K562 (cell line): Measurements from ENCODE around the gene SNX1. TPM values are rescaled to one million over a fixed set of nuclear protein-coding genes. Genes with fewer than 3 reads are reported as not detected.

Experiments used
- ATAC-seq: fragments of 200-7000 bp; cut with Tn5 transposase; 3 replicates; pipeline ENCODE4 v1.9.1; 2020; ENCODE audit warnings: moderate library complexity
- BruUV-seq: library from RNA; stranded (reverse); fragments of 400-500 nt; replicated peaks from 2 replicates; lab custom pipeline; 2021; lab: Mats Ljungman, UMichigan
- CTCF ChIA-PET: fragments of 300-600 bp; formaldehyde crosslinking; extraction: SDS; loops from one replicate; lab custom pipeline; 2021; ENCODE audit warnings: low intra/inter-chr PET ratio; lab: Yijun Ruan, JAX
- POLR2A ChIA-PET: fragments of 300-600, 350-650 bp; sonication (Branson Sonifier 250); formaldehyde crosslinking; extraction: SDS; loops from one replicate; lab custom pipeline; 2021; ENCODE audit warnings: antibody characterized with exemption, inconsistent platforms; lab: Yijun Ruan, JAX
- DNase-seq, 4 experiments: peaks; one replicate each; pipeline versions ENCODE4 v3.0.0 to v3.0.0-alpha.2; 2011 to 2018; ENCODE audit warnings: low spot score in 3 of 4, mixed read lengths in 3 of 4; ENCODE audit errors: extremely low read depth in 1 of 4
- FAIRE-seq: peaks from 2 replicates; lab custom pipeline; 2011; peaks lifted over from hg19 to GRCh38; lab: Jason Lieb, UNC
- H2AFZ ChIP-seq: 2 replicates; pipeline ENCODE4 v1.6.0; 2011; ENCODE audit warnings: low read depth, low read length, control low read depth, inconsistent platforms
- H3K27ac ChIP-seq: fragments of 200-600 bp; 3 replicates; pipeline ENCODE4 v1.8.0; 2011; ENCODE audit warnings: low read depth, mild to moderate bottlenecking, control low read depth, inconsistent platforms, low read length, moderate library complexity, mixed read lengths; ENCODE audit errors: extremely low read depth
- H3K27me3 ChIP-seq, 2 experiments: fragments of 300-600 bp in 1 of 2; 2 replicates in 1 of 2; 3 replicates in 1 of 2; pipeline versions ENCODE4 v1.6.0 to v1.8.0; 2011; ENCODE audit warnings: inconsistent platforms in 2 of 2, low read length in 2 of 2, mild to moderate bottlenecking in 1 of 2, mixed read lengths in 1 of 2, moderate library complexity in 1 of 2; ENCODE audit not compliant: control insufficient read depth in 2 of 2, insufficient read depth in 2 of 2
- H3K36me3 ChIP-seq: fragments of 300-600 bp; 3 replicates; pipeline ENCODE4 v1.8.0; 2011; ENCODE audit warnings: mild to moderate bottlenecking, low read length, inconsistent platforms; ENCODE audit not compliant: control insufficient read depth, insufficient read depth
- H3K4me1 ChIP-seq, 2 experiments: fragments of 200-600 bp in 1 of 2; replicated peaks in 1 of 2; 2 replicates in 1 of 2; 3 replicates in 1 of 2; pipeline versions ENCODE4 v1.5.1 to v1.8.0; 2011; ENCODE audit warnings: inconsistent platforms in 2 of 2, low read length in 2 of 2, mild to moderate bottlenecking in 1 of 2, mixed read lengths in 1 of 2, moderate library complexity in 1 of 2; ENCODE audit not compliant: control insufficient read depth in 2 of 2, insufficient read depth in 2 of 2
- H3K4me2 ChIP-seq: 2 replicates; pipeline ENCODE4 v1.6.1; 2011; ENCODE audit warnings: low read length, control low read depth, inconsistent platforms, mixed read lengths; ENCODE audit not compliant: insufficient read depth
- H3K4me3 ChIP-seq: fragments of 200-600 bp; sonication (generic), shearing (Covaris generic); 2 replicates; pipeline ENCODE4 v1.5.1; 2016; ENCODE audit warnings: control low read depth, inconsistent platforms
- H3K79me2 ChIP-seq: fragments of 200-600 bp; 3 replicates; pipeline ENCODE4 v1.8.0; 2011; ENCODE audit warnings: low read length, inconsistent platforms; ENCODE audit not compliant: control insufficient read depth, insufficient read depth
- H3K9ac ChIP-seq, 2 experiments: 2 replicates each; pipeline versions ENCODE4 v1.6.0 to v1.6.1; 2011; ENCODE audit warnings: low read depth in 2 of 2, low read length in 2 of 2, control low read depth in 1 of 2, inconsistent platforms in 1 of 2, mild to moderate bottlenecking in 1 of 2, mixed read lengths in 1 of 2; ENCODE audit not compliant: insufficient read depth in 1 of 2
- H3K9me1 ChIP-seq: one replicate; pipeline ENCODE4 v1.6.0; 2011; ENCODE audit warnings: inconsistent platforms, mild to moderate bottlenecking, low read length, moderate library complexity; ENCODE audit not compliant: control insufficient read depth, insufficient read depth
- H3K9me3 ChIP-seq: replicated peaks from 2 replicates; pipeline ENCODE4 v1.5.1; 2011; ENCODE audit warnings: low read depth, low read length, inconsistent platforms; ENCODE audit not compliant: control insufficient read depth, insufficient read depth
- H4K20me1 ChIP-seq: replicated peaks from 2 replicates; pipeline ENCODE4 v1.6.1; 2011; ENCODE audit warnings: low read length, inconsistent platforms, mixed read lengths; ENCODE audit not compliant: control insufficient read depth, insufficient read depth
- CBFB ChIP-seq: sonication (generic); formaldehyde crosslinking; IDR thresholded peaks from 2 replicates; pipeline ENCODE4 v1.4.0; 2020; ENCODE audit warnings: mild to moderate bottlenecking, missing genetic modification reagents
- PHF20 ChIP-seq: fragments of 450-650 bp; IDR thresholded peaks from 2 replicates; pipeline ENCODE4 v1.6.1; 2018; ENCODE audit not compliant: partially characterized antibody
- PHTF2 ChIP-seq: fragments of 250-450 bp; sonication (Bioruptor Pico); IDR thresholded peaks from 2 replicates; pipeline ENCODE4 v1.5.0; 2021; ENCODE audit warnings: mild to moderate bottlenecking
- PTTG1 ChIP-seq: fragments of 450-650 bp; IDR thresholded peaks from 2 replicates; pipeline ENCODE4 v1.6.1; 2016; ENCODE audit warnings: low read depth, mild to moderate bottlenecking, missing genetic modification characterization, missing compliant biosample characterization
- RBM17 ChIP-seq: fragments of 200-400 bp; formaldehyde crosslinking; IDR thresholded peaks from 2 replicates; pipeline ENCODE4 v1.6.1; 2017; ENCODE audit warnings: low read depth, mild to moderate bottlenecking, low read length, borderline replicate concordance
- TCF3 ChIP-seq: sonication (generic); formaldehyde crosslinking; IDR thresholded peaks from 2 replicates; pipeline ENCODE4 v1.4.0; 2020; ENCODE audit warnings: mild to moderate bottlenecking, missing genetic modification reagents
- ZBTB8A ChIP-seq: fragments of 450-650 bp; IDR thresholded peaks from 2 replicates; pipeline ENCODE4 v1.6.1; 2018; ENCODE audit warnings: mild to moderate bottlenecking, moderate library complexity; ENCODE audit not compliant: partially characterized antibody
- ZFPM2 ChIP-seq: fragments of 250-450 bp; sonication (Bioruptor Pico); IDR thresholded peaks from 2 replicates; pipeline ENCODE4 v1.5.1; 2022; ENCODE audit warnings: mild to moderate bottlenecking
- ZKSCAN8 ChIP-seq: fragments of 200-800 bp; sonication (Bioruptor generic); IDR thresholded peaks from 2 replicates; pipeline ENCODE4 v1.6.1; 2016; ENCODE audit warnings: missing genetic modification characterization, missing compliant biosample characterization
- ZSCAN29 ChIP-seq: fragments of 450-650 bp; IDR thresholded peaks from 2 replicates; pipeline ENCODE4 v1.6.1; 2017
- WGBS: fragments of 100-300 bp; shearing (Covaris generic); methylation state at CpG from one replicate; pipeline ENCODE4 v1.1.6; 2016; ENCODE audit warnings: low coverage, mixed read lengths; ENCODE audit not compliant: insufficient coverage; ENCODE audit errors: missing lambda C conversion rate; 5-methylcytosine and 5-hydroxymethylcytosine counted together
- in situ Hi-C: fragments of 300-500 bp; cut with MboI; formaldehyde crosslinking; loops from 4 replicates; pipeline ENCODE4 v1.15.0; 2018; ENCODE audit warnings: inconsistent platforms, mixed read lengths
- intact Hi-C: fragments of 100-400 bp; cut with micrococcal nuclease; formaldehyde crosslinking; loops from 2 replicates; pipeline ENCODE4 v1.14.2; 2022
- polyA plus RNA-seq, 8 experiments: library from polyadenylated mRNA; depleted of rRNA in 4 of 8; stranded (reverse) in 5 of 8; unstranded in 3 of 8; fragments of >200 nt; fragmentation: Nextera tagmentation in 2 of 8; fragmentation: Illumina TruSeq in 1 of 8; extraction: Ambion mirVana in 2 of 8; extraction: Trizol in 1 of 8; gene quantifications; 2 replicates each; pipeline versions ENCODE4 v1.2.1 to v1.2.3, GENCODE V29; 2011 to 2014; ENCODE audit warnings: inconsistent platforms in 1 of 8, missing spikeins in 1 of 8
- total RNA-seq, 7 experiments: library from RNA; depleted of rRNA in 6 of 7; stranded (reverse); fragments of >200 nt in 6 of 7; fragmentation: Illumina TruSeq in 2 of 7; extraction: Trizol in 2 of 7; gene quantifications; 2 replicates each; pipeline versions ENCODE4 v1.2.1 to v1.2.3, GENCODE V29; 2011 to 2021; ENCODE audit warnings: low replicate concordance in 1 of 7
- TF ChIP-seq, protein P1 (sequence below): sonication (generic); formaldehyde crosslinking; IDR thresholded peaks from 2 replicates; pipeline ENCODE4 v1.8.1; 2023; ENCODE audit warnings: mild to moderate bottlenecking, missing genetic modification reagents
- TF ChIP-seq, protein P2 (sequence below): fragments of 200-800 bp; sonication (Bioruptor generic); IDR thresholded peaks from 2 replicates; pipeline ENCODE4 v1.6.1; 2017; ENCODE audit warnings: missing genetic modification characterization, missing compliant biosample characterization
- TF ChIP-seq, protein P3 (sequence below), 2 experiments: fragments of 450-650 bp in 1 of 2; sonication (generic) in 1 of 2; formaldehyde crosslinking in 1 of 2; IDR thresholded peaks in 1 of 2; conservative IDR thresholded peaks in 1 of 2; 2 replicates each; pipeline versions ENCODE4 v1.6.1 to v1.8.1; 2016 to 2023; ENCODE audit warnings: mild to moderate bottlenecking in 2 of 2, moderate library complexity in 2 of 2, inconsistent platforms in 1 of 2, missing genetic modification reagents in 1 of 2

SNX1 gene
- total and polyA plus RNA-seq, 9 of the 15 experiments (the other 6 are each of a cell fraction or from before 2014, with no cell fraction given), result 11.0 to 105 (median 59.9) TPM

DNA sequence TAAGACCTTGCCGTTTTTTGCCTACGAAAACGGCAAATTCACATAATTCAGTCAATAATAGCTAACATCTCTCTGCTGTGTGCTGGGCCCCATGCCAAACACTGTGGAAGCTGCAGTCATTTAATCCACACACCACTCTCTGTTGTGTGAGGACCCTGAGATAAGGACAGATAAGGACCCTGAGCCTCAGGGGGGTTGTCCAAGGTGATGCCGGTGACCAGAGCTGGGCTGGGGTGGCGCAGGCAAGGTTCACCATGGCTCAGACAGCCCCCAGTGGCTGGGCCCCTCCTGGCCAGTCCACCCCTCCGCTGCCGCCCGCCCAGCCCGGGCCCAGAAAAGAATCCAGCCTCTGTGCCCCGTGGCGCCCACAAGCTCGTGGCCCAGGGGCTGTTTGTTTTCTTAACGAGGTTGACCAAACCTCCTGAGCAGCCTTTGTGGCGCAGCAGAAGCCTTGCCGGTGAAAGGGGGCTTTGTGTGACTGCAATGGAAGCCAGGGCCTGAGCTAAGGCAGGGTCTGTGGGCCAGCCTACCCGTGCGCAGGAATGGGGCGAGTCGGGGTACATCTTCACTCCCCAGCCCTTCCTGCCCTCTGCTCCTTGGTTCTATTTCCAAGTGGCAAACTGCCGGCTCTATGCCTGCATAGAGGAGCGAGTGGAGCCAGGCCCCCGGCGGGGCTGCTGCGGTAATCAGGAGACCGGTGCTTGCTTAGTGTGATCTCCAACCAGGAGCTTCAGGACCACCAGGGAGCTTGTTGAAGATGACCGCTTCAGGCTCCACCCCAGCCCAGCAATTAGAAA lies 51.3 kb downstream of the SNX1 start (continued):
- TF ChIP-seq, protein P1, sequence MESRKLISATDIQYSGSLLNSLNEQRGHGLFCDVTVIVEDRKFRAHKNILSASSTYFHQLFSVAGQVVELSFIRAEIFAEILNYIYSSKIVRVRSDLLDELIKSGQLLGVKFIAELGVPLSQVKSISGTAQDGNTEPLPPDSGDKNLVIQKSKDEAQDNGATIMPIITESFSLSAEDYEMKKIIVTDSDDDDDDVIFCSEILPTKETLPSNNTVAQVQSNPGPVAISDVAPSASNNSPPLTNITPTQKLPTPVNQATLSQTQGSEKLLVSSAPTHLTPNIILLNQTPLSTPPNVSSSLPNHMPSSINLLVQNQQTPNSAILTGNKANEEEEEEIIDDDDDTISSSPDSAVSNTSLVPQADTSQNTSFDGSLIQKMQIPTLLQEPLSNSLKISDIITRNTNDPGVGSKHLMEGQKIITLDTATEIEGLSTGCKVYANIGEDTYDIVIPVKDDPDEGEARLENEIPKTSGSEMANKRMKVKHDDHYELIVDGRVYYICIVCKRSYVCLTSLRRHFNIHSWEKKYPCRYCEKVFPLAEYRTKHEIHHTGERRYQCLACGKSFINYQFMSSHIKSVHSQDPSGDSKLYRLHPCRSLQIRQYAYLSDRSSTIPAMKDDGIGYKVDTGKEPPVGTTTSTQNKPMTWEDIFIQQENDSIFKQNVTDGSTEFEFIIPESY (CRISPR knock-in tag), result peak; percentile 69; the same call in 1 of the 2 replicates
- TF ChIP-seq ZBTB8A, result no peak
- TF ChIP-seq, all 486 proteins: peak for 58

DNA sequence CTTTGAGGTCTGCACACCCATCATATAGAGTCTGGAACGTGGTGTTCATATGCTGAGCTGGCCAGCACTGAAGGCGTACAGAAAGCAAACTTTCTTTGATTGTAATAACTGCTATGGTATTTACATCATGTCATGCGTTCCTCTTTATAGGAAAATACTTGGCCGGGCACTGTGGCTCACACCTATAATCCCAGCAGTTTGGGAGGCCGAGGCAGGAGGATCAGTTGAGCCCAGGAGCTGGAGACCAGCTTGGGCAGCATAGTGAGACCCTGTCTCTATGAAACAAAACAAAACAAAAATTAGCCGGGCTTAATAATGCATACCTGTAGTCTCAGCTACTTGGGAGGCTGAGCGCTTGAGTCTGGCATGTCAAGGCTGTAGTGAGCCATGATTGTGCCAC lies 52.4 kb downstream of the SNX1 start:
- no peaks in the 10 kb centered on the region for H3K79me2 ChIP-seq
- H3K4me1 ChIP-seq, result peaks cover 39 to 79% of the 10 kb centered on the region in 2 experiments
- H3K4me3 ChIP-seq, result no peak overlapping the region
- H3K27ac ChIP-seq, result no peak overlapping the region
- no peaks in the 10 kb centered on the region for H3K27me3 ChIP-seq
- TF ChIP-seq, protein P2, sequence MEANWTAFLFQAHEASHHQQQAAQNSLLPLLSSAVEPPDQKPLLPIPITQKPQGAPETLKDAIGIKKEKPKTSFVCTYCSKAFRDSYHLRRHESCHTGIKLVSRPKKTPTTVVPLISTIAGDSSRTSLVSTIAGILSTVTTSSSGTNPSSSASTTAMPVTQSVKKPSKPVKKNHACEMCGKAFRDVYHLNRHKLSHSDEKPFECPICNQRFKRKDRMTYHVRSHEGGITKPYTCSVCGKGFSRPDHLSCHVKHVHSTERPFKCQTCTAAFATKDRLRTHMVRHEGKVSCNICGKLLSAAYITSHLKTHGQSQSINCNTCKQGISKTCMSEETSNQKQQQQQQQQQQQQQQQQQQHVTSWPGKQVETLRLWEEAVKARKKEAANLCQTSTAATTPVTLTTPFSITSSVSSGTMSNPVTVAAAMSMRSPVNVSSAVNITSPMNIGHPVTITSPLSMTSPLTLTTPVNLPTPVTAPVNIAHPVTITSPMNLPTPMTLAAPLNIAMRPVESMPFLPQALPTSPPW, result no peak
- TF ChIP-seq TCF3 (CRISPR knock-in tag) (no peak), PHF20 (no peak), PTTG1 (tag) (no peak), ZFPM2 (CRISPR knock-in tag) (no peak), PHTF2 (CRISPR knock-in tag) (no peak), ZSCAN29 (no peak), RBM17 (no peak), ZKSCAN8 (no peak), CBFB (CRISPR knock-in tag) (no peak)
- TF ChIP-seq, protein P3, sequence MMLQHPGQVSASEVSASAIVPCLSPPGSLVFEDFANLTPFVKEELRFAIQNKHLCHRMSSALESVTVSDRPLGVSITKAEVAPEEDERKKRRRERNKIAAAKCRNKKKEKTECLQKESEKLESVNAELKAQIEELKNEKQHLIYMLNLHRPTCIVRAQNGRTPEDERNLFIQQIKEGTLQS (IDR thresholded peaks at IDR 0.05), result no peak
- TF ChIP-seq, protein P3 (CRISPR knock-in tag; conservative IDR thresholded peaks at IDR 0.05), result no peak
- no peak for ATAC-seq
- 88% methylated on average over 7 of the region's 7 CpGs for WGBS
- BruUV-seq, result no TSS peak
- peaks cover 4% of the 10 kb centered on the region for H3K9me1 ChIP-seq
- FAIRE-seq, result no peak
- 0 out of 2 replicates have a peak, but pooled peaks cover 3% of the 10 kb centered on the region for H4K20me1 ChIP-seq
- in situ Hi-C loops, result no loop called here
- H3K4me2 ChIP-seq, result no peak overlapping the region
- intact Hi-C loops, result no loop called here
- H3K9ac ChIP-seq, result no peak overlapping the region
- peaks cover 14% of the 10 kb centered on the region for H3K36me3 ChIP-seq
- ChIA-PET POLR2A (interaction anchor here (1.1 kb wide), 1 partner anchor 10 kb away, joined by 3 read pairs; no protein-coding TSS in a partner anchor), CTCF (no interaction called here)
- H3K9me3 ChIP-seq, result no peaks in the 10 kb centered on the region
- H2AFZ ChIP-seq, result no peak overlapping the region
- no peak for DNase-seq
